Mammary epithelial cell (primary cell): Measurements from ENCODE around the gene GTF2F1.

Experiments
- EZH2 ChIP-seq: IDR thresholded peaks from 2 replicates; pipeline ENCODE4 v1.6.1; 2012; ENCODE audit warnings: low read length, inconsistent platforms, borderline replicate concordance
- TF ChIP-seq, protein P1 (sequence below), 2 donors: IDR thresholded peaks in 1 of 2; conservative IDR thresholded peaks in 1 of 2; 2 replicates each; pipeline ENCODE4 v1.5.1; 2011 to 2012; ENCODE audit warnings: inconsistent platforms in 2 of 2, low read length in 2 of 2, mild to moderate bottlenecking in 2 of 2, control low read depth in 1 of 2, low read depth in 1 of 2; ENCODE audit not compliant: insufficient read depth in 1 of 2; ENCODE audit errors: extremely low read depth in 1 of 2

DNA sequence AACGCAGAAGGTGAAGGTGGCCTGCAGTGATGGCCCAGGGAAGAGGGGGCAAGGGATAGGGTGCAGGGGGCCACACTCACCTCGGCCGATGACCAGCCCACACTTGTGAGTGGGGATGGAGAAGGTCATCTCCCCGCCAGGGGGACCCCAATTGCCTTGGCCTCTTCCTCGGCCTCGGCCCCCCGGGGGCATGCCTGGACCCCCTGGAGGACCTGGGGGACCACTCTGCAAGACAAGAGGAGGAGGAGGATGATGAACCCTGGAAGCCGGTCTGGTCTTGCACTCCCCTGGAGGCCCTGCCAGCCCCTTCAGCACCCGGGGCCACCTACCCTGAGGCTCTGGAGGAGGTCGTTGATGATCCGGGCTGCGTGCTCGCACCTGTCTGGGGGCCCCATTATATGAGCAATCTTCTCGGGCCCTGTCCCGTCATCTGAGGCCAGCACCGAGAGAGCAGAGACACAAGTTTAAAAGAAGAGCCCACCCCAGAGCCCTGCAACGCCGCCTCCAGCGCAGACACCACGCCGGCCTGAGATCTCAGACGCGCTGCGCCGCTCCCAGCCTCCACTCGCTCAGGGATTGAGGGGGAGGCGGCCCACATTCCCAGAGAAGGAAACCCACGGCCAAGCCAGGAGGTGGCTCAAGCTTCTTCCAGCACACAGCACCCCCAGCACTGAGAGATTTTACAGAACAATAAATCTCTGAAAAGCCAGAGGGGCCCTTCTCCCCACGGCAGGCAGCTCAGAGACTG, 23.9 kb upstream of the GTF2F1 start:
- no peak for TF ChIP-seq EZH2
- TF ChIP-seq, protein P1, sequence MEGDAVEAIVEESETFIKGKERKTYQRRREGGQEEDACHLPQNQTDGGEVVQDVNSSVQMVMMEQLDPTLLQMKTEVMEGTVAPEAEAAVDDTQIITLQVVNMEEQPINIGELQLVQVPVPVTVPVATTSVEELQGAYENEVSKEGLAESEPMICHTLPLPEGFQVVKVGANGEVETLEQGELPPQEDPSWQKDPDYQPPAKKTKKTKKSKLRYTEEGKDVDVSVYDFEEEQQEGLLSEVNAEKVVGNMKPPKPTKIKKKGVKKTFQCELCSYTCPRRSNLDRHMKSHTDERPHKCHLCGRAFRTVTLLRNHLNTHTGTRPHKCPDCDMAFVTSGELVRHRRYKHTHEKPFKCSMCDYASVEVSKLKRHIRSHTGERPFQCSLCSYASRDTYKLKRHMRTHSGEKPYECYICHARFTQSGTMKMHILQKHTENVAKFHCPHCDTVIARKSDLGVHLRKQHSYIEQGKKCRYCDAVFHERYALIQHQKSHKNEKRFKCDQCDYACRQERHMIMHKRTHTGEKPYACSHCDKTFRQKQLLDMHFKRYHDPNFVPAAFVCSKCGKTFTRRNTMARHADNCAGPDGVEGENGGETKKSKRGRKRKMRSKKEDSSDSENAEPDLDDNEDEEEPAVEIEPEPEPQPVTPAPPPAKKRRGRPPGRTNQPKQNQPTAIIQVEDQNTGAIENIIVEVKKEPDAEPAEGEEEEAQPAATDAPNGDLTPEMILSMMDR (conservative IDR thresholded peaks at IDR 0.05 in 1 of 2, IDR thresholded peaks at IDR 0.05 in 1 of 2; ENCODE audit: extremely low read depth in 1 of 2, insufficient read depth in 1 of 2, low read depth in 1 of 2, low read length in 2 of 2): no peak
